ENCODE measurements around the gene CLIP3.
"Not testable (repeated sequence)": the region's sequence is repeated elsewhere in the genome, so short reads cannot be mapped to it uniquely, and the experiment has no call there.

CLIP3 gene

DNA sequence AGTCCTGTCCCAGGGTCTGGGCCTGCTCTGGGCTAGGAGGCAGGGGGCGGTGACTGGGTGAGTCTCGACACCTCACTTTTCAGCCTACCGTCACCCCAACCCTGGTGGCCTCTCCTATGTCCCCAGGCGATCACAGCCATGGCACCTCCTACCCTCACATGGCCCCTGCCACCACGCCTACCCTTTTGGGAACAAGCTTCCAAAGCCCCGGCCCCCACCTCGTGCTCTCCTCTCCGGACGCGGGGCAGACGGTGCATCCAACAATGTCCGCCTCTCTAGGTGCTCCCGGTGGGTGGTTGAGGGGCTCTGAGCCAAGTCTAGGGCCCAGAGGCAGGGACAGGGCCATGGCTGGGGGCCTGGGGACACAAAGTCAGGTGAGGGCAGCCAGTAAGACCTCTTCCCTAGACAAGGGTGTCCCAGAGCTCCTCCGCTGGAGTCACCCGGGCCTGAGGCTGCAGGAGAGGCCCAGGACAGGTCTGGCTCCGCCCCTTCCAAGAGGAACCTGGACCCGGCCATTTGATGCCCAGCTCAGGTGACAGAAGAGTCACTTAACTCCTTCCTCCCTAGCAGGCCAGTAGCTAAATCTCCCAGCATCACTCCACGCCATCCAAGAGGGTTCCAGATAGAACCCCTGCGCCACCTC is 24.2 kb downstream of the CLIP3 start, which contains the start of gene SYNE4:
Gene SYNE4, minus strand, starts transcription at position 478 of the 643 bp plus-strand sequence. Its CDS starts 132 bp downstream, at position 346.
- DNase-seq (ENCODE audit: low read depth in 2 of 2): no peak

- no peak for DNase-seq (ENCODE audit: low read depth in 2 of 2)
Measured at GRCh38 chr19:36006955-36007354, 25.7 kb downstream of the CLIP3 start.

GRCh38 chr19:36003284-36003683 is 29.4 kb downstream of the CLIP3 start:
- no peak for DNase-seq (ENCODE audit: low read depth in 2 of 2)

- DNase-seq (ENCODE audit: low read depth in 2 of 2): no peak
Measured at GRCh38 chr19:36001605-36002004, 31.1 kb downstream of the CLIP3 start.

DNA sequence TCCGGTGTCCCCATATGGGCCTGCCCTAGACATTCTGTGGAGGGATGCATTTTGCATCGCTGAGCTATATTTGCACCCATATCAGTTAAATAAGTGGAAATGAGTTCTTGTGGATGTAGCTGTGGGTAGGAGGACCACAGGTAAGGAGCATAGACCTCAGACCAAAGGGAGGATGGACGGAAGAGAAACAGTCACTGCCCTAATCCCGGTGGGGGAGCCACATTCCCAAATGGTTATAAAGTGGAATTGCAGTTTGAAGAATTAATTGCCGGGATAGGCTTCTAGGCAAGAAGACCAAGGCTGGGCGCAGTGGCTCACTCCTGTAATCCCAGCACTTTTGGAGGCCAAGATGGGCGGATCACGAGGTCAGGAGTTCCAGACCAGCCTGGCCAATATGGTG is 35.9 kb downstream of the CLIP3 start:
- DNase-seq (ENCODE audit: low read depth in 2 of 2): no peak

GRCh38 chr19:35995048-35995993 is 37.4 kb downstream of the CLIP3 start, which contains the start of gene SDHAF1:
TSS of gene SDHAF1 (plus strand) at chr19:35995188. CDS start at chr19:35995275, 87 bp downstream.
- DNase-seq (ENCODE audit: low read depth in 2 of 2): peak; percentile 60 to 62

DNA sequence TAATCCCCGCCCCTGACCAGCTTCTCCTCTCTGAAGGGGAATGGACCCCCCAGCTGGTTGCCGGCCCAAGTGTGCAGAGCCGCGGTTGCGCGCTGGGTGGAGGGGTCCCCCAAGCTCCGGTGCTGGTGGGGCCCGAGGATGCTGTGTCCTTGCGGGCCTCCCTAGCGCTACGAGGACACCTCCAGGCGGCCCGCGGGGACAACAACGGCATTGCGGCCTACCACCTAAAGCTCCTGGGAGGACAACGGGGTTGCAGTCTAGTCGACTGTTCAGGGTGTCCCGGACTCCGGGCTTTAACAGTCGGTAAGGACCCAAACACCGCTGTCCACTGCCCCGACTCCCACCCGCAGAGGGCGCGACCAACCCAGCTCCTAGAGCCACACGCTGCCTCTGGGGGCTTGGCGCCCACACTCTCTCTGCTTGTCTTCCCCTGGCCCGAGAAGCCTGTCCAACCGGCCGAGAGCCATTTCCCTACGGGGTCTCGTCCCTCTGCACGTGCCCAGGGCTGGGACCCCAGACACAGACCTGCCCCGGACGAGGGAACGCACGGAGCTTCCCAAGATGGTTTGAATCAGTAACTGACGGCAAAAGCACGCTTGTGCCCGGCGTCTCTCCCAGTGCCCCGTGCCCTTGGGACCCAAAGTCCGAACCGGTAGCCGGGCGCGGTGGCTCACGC is 38.6 kb downstream of the CLIP3 start:
- no peak for DNase-seq (ENCODE audit: low read depth in 2 of 2)

- no peak for DNase-seq (ENCODE audit: low read depth in 2 of 2)
Measured at GRCh38 chr19:35992907-35993765, 39.5 kb downstream of the CLIP3 start.

DNA sequence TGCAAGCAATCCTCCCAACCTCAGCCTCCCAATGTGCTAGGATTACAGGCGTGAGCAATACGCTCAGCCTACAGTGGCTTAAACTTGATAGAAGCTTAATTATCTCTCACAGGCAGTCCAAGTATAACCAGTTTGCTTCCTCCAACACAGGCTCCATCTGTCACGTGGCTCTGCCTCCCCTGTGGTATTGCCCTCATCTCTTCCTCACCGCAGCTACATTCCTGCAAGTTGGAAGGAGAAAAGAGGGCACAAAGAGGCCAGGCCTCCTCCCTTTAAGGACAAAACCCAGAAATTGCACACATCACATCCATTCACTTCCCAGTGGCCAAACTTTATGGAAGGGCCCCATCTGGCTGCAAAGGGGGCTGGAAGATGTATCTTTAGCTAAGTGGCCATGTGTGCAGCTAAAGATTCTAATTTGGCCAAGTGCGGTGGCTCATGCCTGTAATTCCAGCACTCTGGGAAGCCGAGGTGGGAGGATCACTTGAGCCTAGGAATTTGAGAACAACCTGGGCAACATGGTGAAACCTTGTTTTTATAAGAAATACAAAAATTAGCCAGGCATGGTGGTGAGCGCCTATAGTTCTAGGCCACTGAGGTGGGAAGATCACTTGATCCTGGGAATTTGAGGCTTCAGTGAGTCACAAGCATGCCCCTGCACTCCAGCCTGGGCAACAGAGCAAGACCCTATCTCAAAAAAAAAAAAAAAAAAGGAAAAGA is 40.8 kb downstream of the CLIP3 start:
- no peak for DNase-seq (ENCODE audit: low read depth in 2 of 2)

GRCh38 chr19:35990771-35991730 is 41.6 kb downstream of the CLIP3 start:
- DNase-seq (ENCODE audit: low read depth in 2 of 2): no peak

DNA sequence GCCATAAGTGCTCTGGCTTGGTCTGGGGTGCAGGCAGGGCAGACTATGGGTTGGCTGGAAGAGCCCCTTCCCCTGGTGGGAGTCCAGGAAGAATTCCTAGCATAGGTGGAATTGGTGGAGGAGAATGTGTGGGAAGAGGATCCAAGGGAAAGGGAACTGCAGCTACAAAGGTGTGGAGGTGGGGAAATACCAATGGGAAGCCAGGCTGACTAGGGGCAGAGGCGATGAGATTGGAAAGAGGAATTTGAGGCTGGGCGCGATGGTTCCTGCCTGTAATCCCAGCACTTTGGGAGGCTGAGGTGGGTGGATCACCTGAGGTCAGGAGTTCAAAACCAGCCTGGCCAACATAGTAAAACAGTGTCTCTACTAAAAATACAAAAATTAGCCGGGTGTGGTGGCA is 42.5 kb downstream of the CLIP3 start:
- DNase-seq (ENCODE audit: low read depth in 2 of 2): no peak

GRCh38 chr19:35988824-35989223 is 43.8 kb downstream of the CLIP3 start:
- DNase-seq (ENCODE audit: low read depth in 2 of 2): no peak

DNA sequence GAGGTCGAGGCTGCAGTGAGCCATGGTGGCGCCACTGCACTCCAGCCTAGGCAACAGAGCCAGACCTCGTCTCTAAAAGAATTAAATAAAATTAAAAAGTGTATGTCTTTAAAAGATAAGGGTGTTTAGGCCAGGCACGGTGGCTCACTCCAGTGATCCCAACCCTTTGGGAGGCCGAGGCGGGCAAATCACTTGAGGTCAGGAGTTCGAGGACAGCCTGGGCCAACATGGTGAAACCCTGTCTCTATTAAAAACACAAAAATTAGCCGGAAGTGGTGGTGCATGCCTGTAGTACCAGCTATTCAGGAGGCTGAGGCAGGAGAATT is 45.1 kb downstream of the CLIP3 start:
- DNase-seq (ENCODE audit: low read depth in 2 of 2): no peak

- DNase-seq (ENCODE audit: low read depth in 2 of 2): no peak
Measured at GRCh38 chr19:35986664-35987570, 45.8 kb downstream of the CLIP3 start.

DNA sequence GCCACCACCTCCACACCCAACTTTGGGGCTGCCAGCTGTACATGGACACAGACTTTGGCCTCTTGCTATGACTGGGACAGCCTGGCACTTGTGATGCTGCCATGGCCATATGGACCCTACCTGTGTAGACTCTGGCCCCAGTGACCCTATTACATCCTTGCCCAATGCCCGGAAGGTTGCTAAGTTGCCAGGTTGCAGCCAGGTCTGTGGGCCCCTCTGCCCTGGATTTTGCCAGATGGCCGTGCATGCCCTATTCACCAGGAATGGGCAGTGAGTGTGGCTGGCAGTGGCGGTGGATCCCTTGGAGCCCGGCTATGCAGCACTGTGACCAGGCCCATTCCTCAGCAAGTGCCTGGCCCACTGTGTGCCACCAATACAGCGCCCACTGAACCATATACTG is 46.6 kb downstream of the CLIP3 start:
- DNase-seq (ENCODE audit: low read depth in 2 of 2): no peak

DNA sequence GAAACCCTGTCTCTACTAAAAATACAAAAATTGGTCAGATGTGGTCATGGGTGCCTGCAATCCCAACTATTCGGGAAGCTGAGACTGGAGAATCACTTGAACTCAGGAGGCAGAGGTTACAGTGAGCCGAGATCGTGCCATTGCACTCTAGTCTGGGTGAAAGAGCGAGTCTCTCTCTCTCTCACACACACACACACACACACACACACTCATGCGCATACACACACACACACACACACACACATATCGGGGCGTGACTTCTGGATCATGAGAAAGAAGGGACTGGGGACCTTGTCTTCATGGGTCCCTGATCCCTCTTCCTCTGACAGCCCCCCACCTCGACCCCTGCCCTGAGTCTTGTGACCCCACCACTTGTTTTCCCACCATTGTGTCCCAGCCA is 49.5 kb downstream of the CLIP3 start:
- DNase-seq (ENCODE audit: low read depth in 2 of 2): no peak

DNA sequence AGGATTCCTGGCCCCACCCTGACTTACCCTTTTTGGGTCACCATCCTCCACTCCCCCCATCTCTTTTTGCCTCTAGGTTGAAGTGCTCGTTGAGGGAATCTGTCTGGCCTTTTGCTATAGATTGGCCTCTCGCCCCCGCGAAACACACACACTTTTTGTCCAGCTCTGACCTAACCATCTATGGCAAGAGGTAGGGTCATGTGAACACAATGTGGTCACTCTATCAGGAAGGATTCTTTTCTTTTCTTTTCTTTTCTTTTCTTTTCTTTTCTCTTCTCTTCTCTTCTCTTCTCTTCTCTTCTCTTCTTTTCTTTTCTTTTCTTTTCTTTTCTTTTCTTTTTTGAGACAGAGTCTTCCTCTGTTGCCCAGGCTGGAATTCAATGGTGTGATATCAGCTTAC is 51.7 kb downstream of the CLIP3 start:
- DNase-seq (ENCODE audit: low read depth in 2 of 2): not testable (repeated sequence)

DNA sequence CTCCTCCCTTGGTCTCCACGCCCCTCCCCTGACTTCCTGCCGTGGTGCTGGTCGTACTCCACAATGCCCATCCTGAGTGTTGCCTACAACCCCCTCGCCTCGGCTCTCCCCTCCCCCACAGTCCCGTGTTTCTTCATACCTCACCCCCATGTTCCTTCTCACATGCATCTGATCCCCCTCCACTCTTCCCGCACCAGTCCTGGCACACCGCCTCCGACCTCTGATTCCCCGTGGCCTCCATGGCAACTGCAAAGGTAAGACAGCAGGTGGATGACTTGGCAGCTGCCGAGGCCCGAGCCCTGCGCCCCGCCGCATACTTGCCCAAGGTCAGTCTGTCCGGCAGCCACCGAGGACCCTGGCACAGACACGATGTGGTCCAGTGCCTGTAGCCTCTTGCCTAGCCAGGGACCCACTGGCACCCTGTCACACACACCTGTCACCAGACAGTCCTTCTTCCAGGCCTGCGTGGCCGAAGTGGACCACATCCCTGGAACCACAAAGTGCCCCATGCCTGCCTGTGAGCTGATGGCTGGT is 53.8 kb downstream of the CLIP3 start:
- no peak for DNase-seq (ENCODE audit: low read depth in 2 of 2)
